Measurements from ENCODE around the gene MED12L.
A peak's percentile ranks its signal among the peaks of the same experiment; 100 is the strongest.

The MED12L gene

DNA sequence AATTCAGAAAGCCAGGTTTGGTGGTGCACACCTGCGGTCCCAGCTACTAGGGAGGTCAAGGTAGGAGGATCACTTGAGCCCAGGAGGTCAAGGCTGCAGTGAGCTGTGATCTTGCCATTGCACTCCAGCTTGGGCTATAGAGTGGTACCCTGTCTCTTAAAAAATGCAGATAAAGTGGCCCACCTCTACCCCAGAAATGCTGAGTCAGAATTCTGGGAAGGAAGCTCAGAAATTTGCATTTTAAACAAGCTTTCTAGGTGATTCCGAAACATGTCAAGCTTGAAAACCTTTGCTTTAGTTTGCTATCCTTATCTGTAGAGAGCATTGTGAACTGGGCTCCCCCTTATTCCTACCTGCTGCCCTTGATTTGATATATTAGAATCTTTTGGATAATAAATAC is 7.7 kb downstream of the MED12L start:
- DNase-seq, result no peak

DNA sequence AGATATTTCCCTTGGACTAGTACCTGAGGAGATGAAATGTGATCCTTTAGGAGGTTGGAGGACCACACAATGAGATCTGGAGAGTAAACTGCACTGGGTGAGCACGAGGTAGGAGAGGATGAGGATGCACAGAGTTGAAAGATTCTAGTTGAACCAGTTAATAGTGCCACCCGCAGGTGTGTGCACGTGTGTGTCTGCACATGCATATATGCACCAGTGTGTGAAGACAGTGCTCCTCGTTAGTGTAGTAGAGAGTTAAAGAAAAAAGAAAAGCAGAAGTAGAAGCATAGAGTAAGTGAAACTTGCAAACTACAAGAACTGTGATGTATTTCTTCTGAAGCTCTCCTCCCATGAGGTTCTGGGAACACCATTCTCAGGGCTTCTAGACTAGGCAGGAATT is 8.4 kb downstream of the MED12L start:
- DNase-seq, result no peak

DNA sequence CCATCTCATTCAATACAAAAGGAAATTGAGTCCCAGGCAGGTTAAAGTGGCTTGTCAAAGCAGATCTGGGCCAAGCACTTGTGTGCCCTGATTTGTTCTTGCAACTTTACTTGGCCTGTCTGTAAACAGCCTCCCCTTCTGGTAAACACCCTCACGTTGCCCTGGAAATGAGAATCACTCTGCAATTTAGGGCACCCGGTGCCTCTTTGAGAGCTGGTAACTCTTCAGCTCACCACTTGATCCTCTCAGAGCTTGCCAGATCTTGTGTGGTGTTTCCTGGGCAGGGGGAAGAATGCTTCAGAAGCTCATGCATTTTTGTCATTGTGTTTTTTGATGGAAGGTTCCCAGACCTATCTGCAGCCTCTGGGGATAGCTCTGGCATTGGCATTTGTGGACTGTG is 11.3 kb downstream of the MED12L start:
- DNase-seq, result no peak

DNA sequence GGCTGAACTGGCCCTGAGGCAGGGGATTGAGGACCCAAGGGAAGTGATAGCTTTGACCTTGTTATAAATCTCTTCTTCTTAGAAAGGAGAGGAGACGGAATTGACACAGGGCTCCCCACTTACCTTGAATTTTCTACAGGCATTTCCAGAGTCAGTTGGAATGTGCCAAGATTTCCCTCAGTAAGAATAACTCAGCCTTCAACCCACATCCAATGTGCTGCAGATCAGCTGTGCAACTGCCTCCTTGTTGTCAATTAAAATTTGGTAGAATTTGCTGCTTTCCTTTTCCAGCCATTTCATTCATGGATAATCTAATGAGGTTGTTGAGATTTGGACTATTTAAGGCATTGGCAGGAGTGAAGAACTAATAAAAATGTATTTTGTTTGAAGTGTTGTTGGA is 14.6 kb downstream of the MED12L start:
- no peak for DNase-seq

DNA sequence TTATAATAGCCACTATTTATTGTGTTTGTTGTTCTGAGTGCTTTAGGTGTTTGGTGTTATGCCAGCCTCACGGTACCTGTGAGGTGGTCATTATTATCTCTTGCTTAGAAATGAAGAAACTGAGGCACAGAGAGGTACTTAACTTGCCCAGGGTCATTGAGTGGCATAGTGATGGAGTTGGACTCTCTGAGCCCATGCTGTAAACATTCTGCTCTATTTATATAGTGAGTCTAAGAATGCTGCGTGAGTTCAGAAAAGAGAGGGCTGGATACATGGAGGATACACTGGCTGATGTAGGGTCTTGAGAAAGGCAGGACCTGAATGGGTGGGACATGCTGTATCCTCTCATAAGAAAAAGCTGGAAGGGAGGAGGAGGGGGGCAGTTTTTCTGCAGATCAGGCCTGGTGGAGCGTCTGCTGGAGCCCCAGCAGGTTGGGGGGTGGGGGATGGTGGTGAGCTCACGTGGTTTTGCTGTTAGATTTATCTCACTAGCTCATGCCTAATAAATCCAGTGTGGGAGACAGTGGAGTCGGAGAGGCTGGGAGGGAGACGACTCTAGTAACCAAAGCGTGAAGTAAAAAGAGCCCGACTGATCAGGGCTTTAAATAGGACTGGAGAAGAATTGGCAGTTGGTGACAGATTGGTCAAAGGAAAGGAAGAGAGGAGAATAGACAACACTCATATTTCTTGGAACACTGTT is 16.0 kb downstream of the MED12L start:
- no peak for DNase-seq

DNA sequence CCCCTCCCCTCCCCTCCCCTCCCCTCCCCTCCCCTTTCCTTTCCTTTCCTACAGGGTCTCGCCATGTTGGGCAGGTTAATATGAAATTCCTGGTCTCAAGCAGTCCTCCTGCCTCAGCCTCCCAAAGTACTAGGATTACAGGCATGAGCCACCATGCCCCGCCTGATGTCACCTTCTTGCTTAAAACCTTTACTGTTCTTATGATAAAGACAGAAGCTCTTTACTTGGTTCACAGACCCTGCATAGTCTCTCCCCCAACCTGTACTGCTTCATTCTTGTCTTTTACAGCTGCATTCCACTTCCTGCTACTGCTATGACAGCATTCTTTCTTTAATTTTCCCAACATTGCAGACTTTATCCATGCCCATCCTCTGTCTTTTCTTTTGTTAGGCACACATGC is 20.8 kb downstream of the MED12L start:
- no peak for DNase-seq

DNA sequence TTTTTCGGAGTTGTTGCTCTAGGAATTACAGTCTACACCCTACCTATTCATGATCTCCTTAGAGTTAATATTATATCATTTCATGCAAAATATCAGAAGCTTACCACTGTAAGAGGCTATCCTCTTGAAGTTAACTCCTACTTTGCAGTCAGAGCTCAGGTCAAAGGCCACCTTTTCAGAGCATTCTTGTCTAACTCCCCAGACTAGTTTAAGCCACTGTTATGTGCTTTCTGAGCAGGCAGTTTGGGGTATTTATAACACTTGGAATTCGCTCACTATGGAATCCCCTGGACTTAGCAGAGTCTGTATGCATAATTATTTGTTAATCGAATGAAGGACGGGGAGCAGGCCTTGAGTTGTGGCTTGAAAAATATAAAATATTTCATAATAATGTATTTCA is 21.7 kb downstream of the MED12L start:
- DNase-seq, result no peak

DNA sequence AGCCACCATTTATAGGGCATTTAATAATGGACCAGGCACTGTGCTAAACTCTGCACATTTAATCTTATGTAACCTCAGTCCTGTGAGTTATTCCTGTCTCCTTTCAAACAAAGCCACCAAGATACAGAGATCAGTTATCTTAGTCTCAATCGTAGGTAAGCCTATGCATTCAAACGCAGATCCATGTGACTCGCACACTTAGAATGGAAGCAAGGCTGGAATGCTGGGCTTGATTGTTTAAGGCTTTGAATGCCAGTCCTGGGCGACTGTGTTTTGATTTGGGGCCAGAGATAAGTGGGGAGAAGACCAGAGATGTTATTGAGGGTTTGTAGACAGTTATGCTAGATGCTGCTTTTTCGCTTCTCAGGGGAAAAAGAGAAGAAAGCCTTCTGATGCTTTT is 22.2 kb downstream of the MED12L start:
- no peak for DNase-seq

DNA sequence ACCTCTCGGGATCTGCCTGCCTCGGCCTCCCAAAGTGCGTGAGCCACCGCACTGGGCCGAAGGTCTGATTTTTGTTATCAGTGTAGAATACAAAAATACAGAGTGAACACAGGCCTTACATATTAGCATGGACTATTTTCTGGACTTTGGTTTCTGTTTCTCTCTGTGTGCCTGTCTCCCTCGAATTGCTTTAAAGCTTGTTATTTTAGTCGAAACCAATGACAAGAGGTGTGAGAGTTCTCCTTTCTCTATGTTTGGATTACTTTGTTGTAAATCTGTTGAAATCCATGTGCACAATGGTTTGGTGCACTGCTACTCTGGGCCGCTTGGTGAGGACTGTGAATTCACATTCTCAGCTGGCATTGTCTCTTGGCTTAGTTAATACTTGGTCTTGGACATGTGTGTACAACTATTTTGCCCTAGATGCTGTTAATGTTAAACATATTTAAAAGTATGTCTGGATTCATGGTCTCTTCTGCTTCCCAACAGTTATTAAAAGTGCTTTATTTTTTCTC is 23.9 kb downstream of the MED12L start:
- no peak for DNase-seq

DNA sequence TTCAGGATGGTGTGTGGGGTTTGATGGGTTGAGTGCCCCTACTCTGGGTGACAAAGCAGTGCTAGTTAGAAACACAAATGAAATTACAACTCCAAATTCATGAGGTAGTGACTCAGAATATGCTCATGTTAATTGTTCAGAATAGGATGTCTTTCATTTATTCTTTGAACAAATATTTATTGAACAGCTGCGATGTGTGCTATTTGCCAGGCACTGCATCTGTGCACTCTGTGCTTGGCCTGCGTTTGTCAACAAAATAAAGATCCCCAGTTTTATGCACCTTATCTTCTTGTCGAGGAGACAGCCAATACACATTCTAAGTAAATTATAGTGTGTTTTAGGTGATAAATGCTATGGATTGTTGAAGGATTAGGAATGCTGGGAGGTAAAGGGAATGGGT is 27.3 kb downstream of the MED12L start:
- DNase-seq, result no peak

DNA sequence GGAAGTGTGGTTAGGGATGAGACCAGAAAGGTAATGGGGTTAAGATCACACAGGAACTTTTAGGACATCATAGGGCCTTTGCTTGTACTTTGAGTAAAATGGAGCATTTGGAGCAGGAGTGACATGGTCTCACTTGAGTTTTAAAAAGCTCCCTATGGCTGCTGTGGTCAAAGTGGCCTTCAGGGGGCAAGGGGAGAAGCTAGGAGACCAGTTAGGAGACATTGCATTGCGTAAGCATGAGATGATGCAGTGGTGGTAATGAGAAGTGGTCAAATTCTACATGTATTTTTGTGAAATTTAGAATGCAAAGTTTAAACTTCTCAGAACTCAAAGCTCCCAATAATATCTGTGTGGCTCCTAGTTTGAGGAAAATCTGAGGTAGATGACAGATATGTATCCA is 27.9 kb downstream of the MED12L start:
- no peak for DNase-seq

DNA sequence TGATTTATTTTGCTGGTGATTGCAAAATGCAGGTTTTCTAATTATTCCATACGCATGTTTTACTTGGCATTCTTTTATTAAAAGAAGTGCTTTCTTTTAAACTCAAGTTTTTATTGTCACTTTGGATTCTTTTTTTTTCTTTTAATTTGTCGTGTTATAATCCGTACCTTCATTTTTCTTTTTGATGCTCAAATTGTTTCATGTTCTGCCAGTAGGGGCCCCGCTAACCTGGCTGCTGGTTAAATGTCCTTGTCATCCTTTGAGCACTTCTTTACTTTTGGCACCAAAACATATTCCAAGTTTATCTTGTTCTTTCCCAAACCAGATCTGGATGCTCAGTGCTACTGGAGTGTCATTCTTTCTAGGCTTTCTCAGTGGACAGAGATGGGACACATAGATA is 31.6 kb downstream of the MED12L start:
- DNase-seq, result no peak

DNA sequence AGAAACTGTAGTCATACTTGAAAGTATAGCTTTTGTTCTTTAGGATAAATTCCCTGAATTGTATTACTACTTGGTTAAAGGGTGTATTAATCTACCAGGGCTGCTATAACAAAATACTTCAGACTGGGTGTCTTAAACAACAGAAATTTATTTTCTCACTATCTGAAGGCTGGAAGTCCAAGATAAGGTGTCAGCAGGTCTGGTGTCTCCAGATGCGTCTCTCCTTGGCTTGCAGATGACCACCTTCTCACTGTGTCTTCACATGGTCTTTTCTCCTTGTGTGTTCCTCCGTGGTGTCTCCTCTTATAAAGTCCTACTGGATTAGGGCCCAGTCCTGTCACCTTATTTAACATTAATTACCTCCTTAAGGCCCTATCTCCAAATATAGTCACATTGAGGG is 33.7 kb downstream of the MED12L start:
- DNase-seq, result no peak

DNA sequence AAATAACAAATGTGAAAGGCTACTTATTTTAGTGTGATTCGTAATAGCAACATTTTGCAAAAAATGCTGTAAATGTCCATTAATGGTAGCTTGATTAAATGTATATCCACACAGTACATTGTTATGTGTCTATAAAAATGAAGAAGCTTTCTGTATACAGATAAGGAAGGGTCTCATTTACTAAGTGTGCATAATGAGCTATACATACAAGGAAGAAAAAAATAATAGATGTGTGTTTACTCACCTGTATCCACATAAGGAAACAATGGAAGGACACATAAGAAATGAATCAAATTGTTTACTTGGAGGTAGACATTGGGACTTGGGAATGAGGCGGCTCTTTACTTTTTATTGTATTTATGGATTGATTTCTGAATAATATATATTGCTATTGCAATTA is 34.9 kb downstream of the MED12L start:
- peak; percentile 11 for DNase-seq

DNA sequence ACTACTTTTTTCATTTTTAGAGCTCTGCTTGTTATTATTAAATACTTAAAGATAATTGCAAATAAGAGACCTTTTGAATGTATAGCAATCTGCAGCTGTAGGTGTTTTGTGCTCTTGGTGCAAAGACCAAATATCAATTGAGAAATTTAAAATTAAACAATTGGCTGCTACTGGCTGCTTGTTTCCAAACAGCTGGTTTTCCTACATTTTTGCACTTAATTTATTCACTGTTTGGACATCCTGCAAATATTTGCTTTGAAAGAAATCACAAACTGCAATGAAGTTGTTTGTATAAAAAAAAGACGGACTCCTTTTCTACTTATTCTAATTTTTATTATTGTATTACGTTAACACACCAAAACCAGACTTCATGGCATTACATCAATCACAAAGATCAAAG is 35.6 kb downstream of the MED12L start:
- DNase-seq, result no peak

DNA sequence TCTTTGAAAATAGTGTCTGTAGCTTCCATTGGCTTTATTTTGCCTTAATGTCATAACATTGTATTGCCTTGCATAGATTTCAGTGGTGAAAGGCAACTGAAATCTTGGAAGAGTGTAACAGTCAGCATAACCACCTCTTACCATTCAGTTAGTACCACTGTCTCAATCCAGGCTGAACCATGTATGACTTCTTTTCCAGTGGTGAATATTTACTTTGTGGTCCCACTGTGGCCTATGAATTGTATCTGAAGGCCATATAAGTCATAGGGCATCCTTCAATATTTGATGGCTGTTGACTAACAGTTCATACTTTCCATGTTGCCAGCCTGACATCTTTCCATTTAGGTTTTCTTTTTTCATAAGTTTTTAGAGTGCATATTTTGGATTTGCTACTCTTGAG is 38.4 kb downstream of the MED12L start:
- DNase-seq, result no peak

DNA sequence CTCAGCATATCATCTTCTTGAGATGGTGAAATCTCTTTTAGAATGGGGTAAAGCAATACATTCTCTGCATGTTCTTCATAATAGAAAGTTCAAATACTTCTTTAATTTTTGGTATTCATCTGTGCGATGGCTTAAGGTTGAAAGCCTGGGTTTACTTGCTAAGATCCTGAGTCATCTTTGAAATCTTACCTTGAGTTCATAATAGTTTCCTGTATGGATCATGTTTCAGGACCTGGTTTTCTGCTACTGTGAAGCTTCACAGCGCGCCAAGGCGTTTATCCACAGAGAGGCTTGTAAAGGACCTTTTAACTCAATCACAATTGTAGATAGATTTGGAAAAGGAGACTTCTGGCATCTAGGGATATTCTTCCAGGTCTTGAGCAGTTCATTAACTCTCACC is 39.0 kb downstream of the MED12L start:
- peak; percentile 28 for DNase-seq

DNA sequence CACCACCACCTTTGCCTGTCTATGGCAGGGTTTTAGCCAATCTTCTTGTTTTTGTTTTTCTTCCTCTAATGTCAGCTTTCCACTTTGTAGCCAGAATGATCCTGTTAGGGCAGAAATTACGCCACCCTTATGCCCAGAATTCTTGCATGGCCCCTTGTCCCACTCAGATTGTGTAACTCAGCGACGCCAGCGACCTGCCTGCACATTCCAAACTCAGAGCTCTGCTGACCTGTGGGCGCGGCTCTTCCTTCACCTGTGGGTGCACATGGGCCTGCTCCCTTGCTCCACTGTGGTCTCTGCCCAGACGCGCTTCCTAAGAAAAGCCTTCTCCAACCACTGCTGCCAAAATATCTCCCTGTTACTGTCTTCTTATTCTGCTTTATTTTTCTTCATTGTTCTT is 45.0 kb downstream of the MED12L start:
- DNase-seq, result no peak

DNA sequence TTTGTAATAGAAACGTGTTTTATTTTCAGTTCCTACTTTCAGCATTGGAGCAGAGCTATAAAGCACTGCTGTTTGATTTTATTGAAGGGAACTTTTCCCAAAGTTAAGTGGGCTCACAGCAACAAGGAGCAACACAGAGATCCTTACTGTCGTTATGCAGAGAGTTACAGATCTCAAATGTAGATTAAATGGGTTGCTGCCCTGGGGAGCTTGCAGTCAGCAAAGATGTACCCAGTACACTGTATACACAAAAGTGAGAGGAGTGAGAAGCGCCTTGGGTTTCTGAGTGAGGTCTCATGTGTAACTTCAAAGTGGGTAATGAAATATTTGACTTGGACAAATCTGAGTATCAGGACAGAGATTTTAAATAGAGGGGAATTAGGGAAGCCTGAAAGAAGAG is 47.7 kb downstream of the MED12L start:
- no peak for DNase-seq

DNA sequence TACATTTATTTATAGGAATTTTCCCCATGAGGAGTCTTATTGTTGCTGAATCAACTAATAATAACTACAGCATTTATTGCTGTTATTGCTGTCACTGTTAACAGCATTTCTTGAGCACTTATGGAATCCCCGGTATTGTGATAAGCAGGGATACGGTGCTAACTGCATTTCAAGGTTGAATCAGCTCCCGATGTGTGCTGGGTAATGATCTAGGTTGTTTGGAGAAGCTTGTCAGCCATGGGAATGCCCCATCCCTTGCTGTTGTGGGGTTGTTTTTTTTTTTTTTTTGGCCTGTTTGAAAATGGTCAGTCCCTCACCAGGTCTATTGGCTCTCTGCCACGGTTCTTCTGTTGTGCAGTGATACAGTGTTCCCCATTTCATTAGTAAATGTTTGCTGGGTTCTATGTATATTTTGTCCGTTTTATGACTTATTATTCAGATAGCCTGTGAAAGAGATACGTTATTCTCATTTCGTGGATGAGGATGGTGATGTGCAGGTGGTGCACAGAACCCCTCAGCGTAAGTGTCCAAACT is 48.5 kb downstream of the MED12L start:
- DNase-seq, result no peak

DNA sequence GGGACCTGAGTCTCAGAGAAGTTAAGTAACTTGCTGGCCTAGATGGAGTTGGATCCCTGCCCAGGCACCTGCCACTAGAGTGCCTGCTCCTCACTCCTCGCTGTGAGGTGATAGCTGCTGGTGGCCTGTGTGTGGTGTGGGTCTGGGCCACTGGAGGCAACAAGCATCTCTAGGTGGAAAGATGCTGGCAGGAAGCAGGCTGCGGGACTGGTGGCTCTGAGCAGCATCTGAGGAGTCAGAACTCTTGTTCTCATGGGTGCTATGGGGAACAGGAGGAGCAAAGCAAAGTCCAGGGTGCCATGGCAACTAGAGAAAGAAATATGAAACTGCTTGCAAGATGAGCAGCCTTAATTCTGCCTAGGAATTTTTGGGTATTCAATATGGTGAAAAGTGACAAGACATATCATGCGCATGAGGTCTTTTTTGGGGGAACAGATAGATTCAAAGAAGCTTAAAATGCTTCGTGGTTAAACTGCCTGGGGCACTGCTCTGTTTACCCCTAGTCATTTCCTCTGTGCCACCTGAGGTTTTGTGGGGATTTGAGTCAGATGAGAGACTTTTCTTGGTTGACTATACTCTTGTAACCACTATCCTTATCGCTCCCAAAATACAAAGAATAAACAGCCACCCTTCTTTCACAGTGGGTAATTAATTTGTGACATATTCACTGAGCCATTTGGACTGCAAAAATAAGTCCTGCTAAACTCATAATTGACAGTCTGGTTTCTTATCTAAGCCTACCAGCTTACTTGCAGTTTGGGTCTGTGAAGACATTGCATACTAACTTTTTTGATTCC is 50.3 kb downstream of the MED12L start:
- DNase-seq, result no peak

DNA sequence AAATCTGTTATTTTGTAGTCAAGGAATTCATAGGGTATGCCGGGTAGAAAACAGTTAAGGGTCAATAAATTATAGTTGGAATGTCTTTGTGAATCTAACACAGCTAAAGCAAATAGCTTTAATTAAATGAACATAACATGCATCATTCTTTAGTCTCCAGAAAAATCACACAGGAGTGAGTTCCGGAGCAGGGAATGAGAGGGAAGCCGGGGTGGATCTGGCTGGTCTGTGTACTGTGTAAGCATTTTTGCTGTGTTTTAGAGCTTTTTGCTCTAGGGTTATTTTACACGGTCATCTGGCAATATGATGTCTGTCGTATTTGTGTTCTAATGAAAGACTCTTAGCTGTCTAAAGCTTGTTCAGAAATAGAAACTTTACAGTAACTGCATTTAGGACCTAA is 57.5 kb downstream of the MED12L start:
- no peak for DNase-seq

DNA sequence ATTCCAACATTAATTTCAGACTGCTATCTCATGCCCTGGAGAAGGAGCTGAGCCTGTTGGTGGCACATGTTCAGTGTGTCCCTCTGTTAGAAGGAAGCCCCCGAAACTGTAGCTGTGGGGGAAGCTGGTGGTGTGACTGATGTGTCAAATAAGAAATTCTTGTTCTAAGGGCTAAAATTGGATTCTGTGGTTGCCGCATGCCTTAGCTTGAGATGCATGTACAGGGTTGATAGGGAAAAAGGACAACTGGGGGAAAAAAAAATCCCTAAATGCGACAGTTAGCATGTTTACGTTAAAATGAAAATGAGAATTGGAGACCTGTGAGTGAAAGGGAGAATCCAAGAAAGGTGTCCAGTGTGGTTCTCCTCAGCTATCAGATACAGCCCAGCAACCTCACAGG is 58.6 kb downstream of the MED12L start:
- no peak for DNase-seq

DNA sequence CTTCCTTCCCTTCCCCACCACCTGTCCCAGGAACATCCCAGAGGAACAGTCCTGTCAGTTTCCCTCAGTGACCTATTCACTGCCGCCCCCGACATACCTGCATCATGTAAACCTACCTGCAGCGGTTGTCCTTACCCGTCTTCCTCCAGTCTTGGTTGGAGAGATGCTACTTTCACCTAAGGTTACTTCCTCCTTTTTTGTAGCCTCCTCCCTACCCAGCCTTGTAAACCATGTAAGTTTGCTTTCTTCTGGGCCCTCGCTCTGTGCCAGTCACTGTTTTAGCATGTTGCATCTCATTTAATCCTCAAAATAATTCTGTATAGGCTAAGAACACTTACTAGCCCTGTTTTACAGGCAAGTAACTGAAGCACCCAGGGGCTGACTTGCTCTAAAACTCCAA is 59.3 kb downstream of the MED12L start:
- no peak for DNase-seq

DNA sequence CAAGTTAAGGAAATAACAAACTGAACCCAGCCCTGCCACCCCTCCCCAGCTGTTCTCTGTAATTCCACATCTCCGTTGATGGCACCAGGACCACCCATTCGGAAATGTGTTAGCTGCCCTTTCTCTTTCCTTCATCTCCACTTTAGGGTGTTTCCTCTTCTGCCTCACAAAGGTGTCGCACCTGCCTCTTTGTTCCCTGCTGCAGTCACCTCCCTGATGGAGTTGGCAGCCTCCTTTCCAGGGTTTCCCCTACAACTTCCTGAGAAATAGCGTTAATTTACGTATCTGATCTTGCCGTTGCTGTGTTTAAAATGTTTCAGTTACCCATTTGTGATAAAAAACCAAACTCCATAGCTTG is 60.2 kb downstream of the MED12L start:
- no peak for DNase-seq
